GM23248 (cell line): ENCODE data around the gene DEPP1. TPM values are rescaled to one million over a fixed set of nuclear protein-coding genes. Genes with fewer than 3 reads are reported as not detected.

Experiments
- DNase-seq: peaks from one replicate; pipeline ENCODE4 v3.0.0-alpha.2; 2015
- H2AFZ ChIP-seq: fragments of 200-600 bp; sonication (generic); 2 replicates; pipeline ENCODE4 v1.6.1; 2016; ENCODE audit warnings: antibody characterized with exemption
- H3F3A ChIP-seq: fragments of 200-600 bp; sonication (generic); 2 replicates; pipeline ENCODE4 v1.6.1; 2016; ENCODE audit warnings: mild to moderate bottlenecking, antibody characterized with exemption, mixed run types; ENCODE audit not compliant: insufficient read depth
- H3K27ac ChIP-seq: fragments of 200-600 bp; sonication (generic); 2 replicates; pipeline ENCODE4 v1.5.1; 2016; ENCODE audit warnings: mild to moderate bottlenecking
- H3K27me3 ChIP-seq: fragments of 200-600 bp; sonication (generic); replicated peaks from 2 replicates; pipeline ENCODE4 v1.6.1; 2016; ENCODE audit warnings: mild to moderate bottlenecking; ENCODE audit not compliant: insufficient read depth
- H3K36me3 ChIP-seq: fragments of 200-600 bp; sonication (generic); 2 replicates; pipeline ENCODE4 v1.6.1; 2016; ENCODE audit warnings: low read depth, mild to moderate bottlenecking
- H3K4me1 ChIP-seq: fragments of 200-600 bp; sonication (generic); 2 replicates; pipeline ENCODE4 v1.6.1; 2016; ENCODE audit warnings: mild to moderate bottlenecking; ENCODE audit not compliant: insufficient read depth
- H3K4me2 ChIP-seq: fragments of 200-600 bp; sonication (generic); one replicate; pipeline ENCODE4 v1.6.1; 2016; ENCODE audit warnings: mild to moderate bottlenecking; ENCODE audit not compliant: unreplicated experiment
- H3K4me3 ChIP-seq: fragments of 200-600 bp; sonication (generic); 2 replicates; pipeline ENCODE4 v1.5.1; 2016; ENCODE audit warnings: mild to moderate bottlenecking
- H3K79me2 ChIP-seq: fragments of 200-600 bp; sonication (generic); 2 replicates; pipeline ENCODE4 v1.6.1; 2016; ENCODE audit warnings: mild to moderate bottlenecking; ENCODE audit not compliant: insufficient read depth
- H3K9ac ChIP-seq: fragments of 200-600 bp; sonication (generic); 2 replicates; pipeline ENCODE4 v1.6.1; 2016; ENCODE audit warnings: mild to moderate bottlenecking
- H3K9me2 ChIP-seq: fragments of 200-600 bp; sonication (generic); 2 replicates; pipeline ENCODE4 v1.6.1; 2016; ENCODE audit warnings: mixed run types, mild to moderate bottlenecking, moderate library complexity; ENCODE audit not compliant: insufficient read depth
- H3K9me3 ChIP-seq: fragments of 200-600 bp; sonication (generic); one replicate; pipeline ENCODE4 v1.6.1; 2017; ENCODE audit warnings: low read depth
- H4K20me1 ChIP-seq: fragments of 200-600 bp; sonication (generic); 2 replicates; pipeline ENCODE4 v1.6.0; 2016; ENCODE audit not compliant: insufficient read depth
- EZH2 ChIP-seq: fragments of 200-600 bp; sonication (generic); IDR thresholded peaks from 2 replicates; pipeline ENCODE4 v1.6.1; 2018; ENCODE audit warnings: antibody characterized with exemption, mild to moderate bottlenecking; ENCODE audit not compliant: insufficient read depth, poor library complexity, severe bottlenecking
- EZH2phosphoT487 ChIP-seq: fragments of 200-600 bp; sonication (generic); IDR thresholded peaks from 2 replicates; pipeline ENCODE4 v1.6.1; 2018; ENCODE audit warnings: antibody characterized with exemption, moderate library complexity, mild to moderate bottlenecking, low read depth; ENCODE audit not compliant: insufficient read depth
- WGBS, 2 experiments: methylation state at CpG; one replicate each; pipeline ENCODE4 v1.1.6; 2015 to 2017; ENCODE audit warnings: low lambda C conversion rate in 2 of 2, low coverage in 1 of 2; ENCODE audit errors: missing lambda C conversion rate in 2 of 2; 5-methylcytosine and 5-hydroxymethylcytosine counted together
- in situ Hi-C: fragments of 300-500 bp; cut with MboI; formaldehyde crosslinking; loops from 2 replicates; pipeline ENCODE4 v1.15.0; 2020
- polyA plus RNA-seq: library from polyadenylated mRNA; unstranded; fragments of >200 nt; fragmentation: Nextera tagmentation; extraction: Ambion mirVana; gene quantifications from 2 replicates; pipeline ENCODE4 v1.2.1, GENCODE V29; 2016
- total RNA-seq: library from RNA; depleted of rRNA; stranded (reverse); fragments of >200 nt; shearing (Covaris generic); gene quantifications from 2 replicates; pipeline ENCODE4 v1.2.3, GENCODE V29; 2014

Gene DEPP1
- total and polyA plus RNA-seq, 2 experiments from 2014 or later: 10.1 to 10.2 TPM

DNA sequence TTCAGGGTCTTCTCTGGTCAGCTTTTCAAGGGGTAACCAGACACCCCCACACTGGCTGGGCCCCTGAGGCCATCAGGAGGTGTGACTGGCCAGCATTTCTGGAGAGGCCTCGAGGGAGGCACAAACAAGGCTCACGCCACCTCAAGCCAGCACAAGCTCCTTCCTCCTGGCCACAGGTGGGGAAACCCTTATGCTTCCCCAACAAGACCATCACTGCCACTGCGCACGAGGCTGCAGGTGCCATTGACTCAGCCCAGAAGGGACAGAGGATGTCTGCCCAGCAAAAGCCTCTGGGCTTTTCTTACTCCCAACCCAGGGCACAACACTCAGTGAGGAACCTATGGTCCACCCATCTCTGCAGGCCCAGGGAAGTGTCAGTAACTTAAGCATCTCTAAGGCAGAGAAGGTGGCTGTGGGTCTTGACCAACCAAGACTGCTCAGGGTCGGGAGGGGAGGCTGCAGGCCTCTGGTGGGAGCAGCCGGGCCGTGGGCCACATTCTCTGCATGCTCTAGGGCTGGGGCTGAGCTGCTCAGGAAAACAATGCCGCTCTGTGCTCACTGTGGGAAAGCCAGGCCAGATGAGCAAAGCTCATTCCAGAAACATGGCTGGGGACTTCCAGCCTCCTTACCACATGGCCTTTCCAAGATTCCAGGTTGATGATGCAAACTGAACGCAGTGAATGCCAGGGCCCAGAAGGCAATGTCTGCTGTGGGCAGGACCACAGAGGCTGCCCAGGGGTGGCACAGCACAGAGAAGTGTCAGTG lies 43.2 kb downstream of the DEPP1 start:
- peaks cover 12% of the 10 kb centered on the region for H3K4me1 ChIP-seq
- no peaks in the 10 kb centered on the region for H3K36me3 ChIP-seq
- H3K4me2 ChIP-seq: peak overlapping the region; percentile 12
- TF ChIP-seq EZH2 (no peak), EZH2phosphoT487 (no peak)
- H3K4me3 ChIP-seq: no peak overlapping the region
- H3K79me2 ChIP-seq: no peaks in the 10 kb centered on the region
- H3K9me3 ChIP-seq: no peaks in the 10 kb centered on the region
- WGBS, 2 experiments: 41% methylated on average over 9 of the region's 9 CpGs
- H3K27ac ChIP-seq: peak overlapping the region; percentile 68
- H3K9me2 ChIP-seq: no peaks in the 10 kb centered on the region
- in situ Hi-C loops: no loop called here
- H2AFZ ChIP-seq: peak overlapping the region; percentile 45
- no peaks in the 10 kb centered on the region for H3K27me3 ChIP-seq
- peak; percentile 89 for DNase-seq
- H3K9ac ChIP-seq: peak overlapping the region; percentile 25; the same call in 1 of the 2 replicates
- H3F3A ChIP-seq: no peaks in the 10 kb centered on the region; the same call in 1 of the 2 replicates
- H4K20me1 ChIP-seq: no peaks in the 10 kb centered on the region

DNA sequence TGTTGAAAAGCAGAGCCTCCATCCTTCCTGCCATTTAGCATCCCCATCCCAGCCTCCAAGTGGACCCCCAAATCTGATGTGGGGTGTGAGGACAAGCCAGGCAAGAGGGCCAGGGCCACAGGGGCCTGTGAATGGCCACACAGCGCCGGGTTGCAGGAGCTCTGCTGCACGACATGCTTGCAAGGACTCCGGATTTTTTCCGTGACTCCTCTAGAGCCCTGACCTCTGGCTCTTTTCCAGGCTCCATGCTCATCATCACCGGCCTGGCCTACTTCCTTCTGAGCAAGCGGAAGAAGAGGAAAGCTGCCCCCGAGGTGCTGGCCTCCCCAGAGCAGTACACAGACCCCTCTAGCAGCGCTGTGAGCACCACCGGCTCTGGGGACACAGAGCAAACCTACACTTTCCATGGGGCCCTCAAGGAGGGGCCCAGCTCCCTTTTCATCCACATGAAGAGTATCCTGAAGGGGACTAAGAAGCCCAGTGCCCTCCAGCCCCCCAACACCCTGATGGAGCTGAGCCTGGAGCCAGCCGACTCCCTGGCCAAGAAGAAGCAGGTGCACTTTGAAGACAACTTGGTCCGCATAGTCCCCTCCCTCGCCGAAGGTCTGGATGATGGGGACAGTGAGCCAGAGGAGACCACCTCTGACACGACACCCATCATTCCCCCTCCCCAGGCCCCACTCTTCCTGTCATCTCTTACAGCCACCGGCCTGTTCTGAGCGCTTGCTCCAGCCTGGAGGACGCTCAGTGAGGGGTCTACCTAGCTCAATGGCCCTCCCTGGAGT lies 44.0 kb downstream of the DEPP1 start:
- no peaks in the 10 kb centered on the region; the same call in 1 of the 2 replicates for H3F3A ChIP-seq
- no peak overlapping the region for H3K4me2 ChIP-seq
- no peaks in the 10 kb centered on the region for H4K20me1 ChIP-seq
- H3K9ac ChIP-seq: no peak overlapping the region
- H2AFZ ChIP-seq: no peak overlapping the region
- H3K79me2 ChIP-seq: no peaks in the 10 kb centered on the region
- H3K4me1 ChIP-seq: peaks cover 12% of the 10 kb centered on the region
- H3K9me3 ChIP-seq: no peaks in the 10 kb centered on the region
- no peaks in the 10 kb centered on the region for H3K36me3 ChIP-seq
- no peak overlapping the region for H3K27ac ChIP-seq
- 94 to 96% methylated on average over 16 to 18 of the region's 18 CpGs for WGBS, 2 experiments
- no peak for DNase-seq
- in situ Hi-C loops: no loop called here
- no peaks in the 10 kb centered on the region for H3K9me2 ChIP-seq
- TF ChIP-seq EZH2 (no peak), EZH2phosphoT487 (no peak)
- no peaks in the 10 kb centered on the region for H3K27me3 ChIP-seq
- no peak overlapping the region for H3K4me3 ChIP-seq

DNA sequence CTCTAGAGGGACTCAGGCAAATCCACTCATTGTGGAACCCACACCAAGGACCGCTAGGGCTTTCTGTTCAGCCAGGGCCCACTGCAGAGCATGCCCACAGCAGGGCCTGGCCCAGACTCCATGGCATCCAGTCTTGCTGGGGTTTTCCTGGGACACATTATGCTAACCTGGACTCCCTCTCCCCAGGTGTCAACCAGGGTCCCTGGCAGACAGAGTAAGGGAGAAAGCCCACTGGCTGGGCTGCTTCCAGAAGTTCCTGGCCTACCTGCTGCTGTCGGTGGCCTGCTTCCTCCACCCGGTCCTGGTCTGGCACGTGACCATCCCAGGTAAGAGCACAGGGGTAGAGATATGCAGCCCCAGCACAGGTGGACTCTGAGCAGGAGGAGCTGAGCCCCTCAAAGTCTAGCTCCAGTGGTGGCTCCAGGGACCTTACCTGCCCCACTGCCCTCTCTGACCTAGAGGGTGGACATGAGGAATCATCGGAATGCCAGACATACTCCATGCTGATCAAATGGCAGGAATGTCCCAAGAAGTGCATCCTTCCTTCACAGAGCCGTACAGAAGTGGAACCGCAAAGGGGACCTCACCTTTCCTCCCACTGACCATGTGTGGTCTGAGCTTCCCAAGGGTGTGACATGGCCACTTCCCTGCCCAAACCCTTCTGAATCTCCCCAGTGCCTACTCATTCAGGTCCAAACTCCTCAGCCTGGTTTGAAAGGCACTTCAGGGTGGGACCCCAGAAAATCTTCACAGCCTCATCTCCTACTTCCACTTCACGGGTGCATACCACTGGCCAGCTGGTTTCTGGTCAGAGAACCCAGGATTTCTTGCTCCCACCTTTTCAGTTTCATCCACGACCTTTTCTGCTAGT lies 44.9 kb downstream of the DEPP1 start:
- Histone ChIP-seq H2AFZ (no peak overlapping the region), H3K4me2 (no peak overlapping the region), H3K9me3 (no peaks in the 10 kb centered on the region), H3K4me3 (no peak overlapping the region), H3K27me3 (no peaks in the 10 kb centered on the region), H4K20me1 (no peaks in the 10 kb centered on the region), H3K4me1 (peaks cover 12% of the 10 kb centered on the region), H3K27ac (no peak overlapping the region), H3K36me3 (no peaks in the 10 kb centered on the region), H3K9me2 (no peaks in the 10 kb centered on the region), H3K9ac (no peak overlapping the region), H3K79me2 (no peaks in the 10 kb centered on the region), H3F3A (no peaks in the 10 kb centered on the region; the same call in 1 of the 2 replicates)
- no peak for DNase-seq
- WGBS, 2 experiments: 70 to 71% methylated on average over 8 to 9 of the region's 9 CpGs
- in situ Hi-C loops: no loop called here
- TF ChIP-seq EZH2phosphoT487 (no peak), EZH2 (no peak)
